ENCODE results near the gene IGSF23.
"Not testable (repeated sequence)": the region's sequence is repeated elsewhere in the genome, so short reads cannot be mapped to it uniquely, and the experiment has no call there.

IGSF23 gene

DNA sequence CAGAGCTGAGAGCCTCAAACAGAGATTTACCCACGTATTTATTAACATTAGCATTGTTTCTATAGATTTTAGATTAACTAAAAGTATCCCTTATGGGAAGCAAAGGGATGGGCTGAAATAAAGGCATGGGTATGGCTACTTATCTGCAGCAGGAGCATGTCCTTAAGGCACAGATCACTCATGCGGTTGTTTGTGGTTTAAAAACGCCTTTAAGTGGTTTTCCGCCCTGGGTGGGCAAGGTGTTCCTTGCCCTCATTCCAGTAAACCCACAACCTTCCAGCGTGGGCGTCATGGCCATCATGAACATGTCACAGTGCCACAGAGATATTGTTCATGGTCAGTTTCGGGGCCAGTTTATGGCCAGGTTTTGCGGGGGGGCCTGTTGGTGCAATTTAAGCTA is 18.2 kb downstream of the IGSF23 start:
- not testable (repeated sequence) for H3K4me1 Mint-ChIP-seq (ENCODE audit: low read depth); H3K9me3 Mint-ChIP-seq; H3K27me3 Mint-ChIP-seq (ENCODE audit: low read depth); H3K27ac Mint-ChIP-seq; DNase-seq (ENCODE audit: low spot score); H3K4me3 Mint-ChIP-seq; H3K36me3 Mint-ChIP-seq (ENCODE audit: low read depth)

GRCh38 chr19:44634058-44634457 is 20.7 kb downstream of the IGSF23 start:
- H3K27ac Mint-ChIP-seq; H3K4me3 Mint-ChIP-seq; DNase-seq (ENCODE audit: low spot score); H3K27me3 Mint-ChIP-seq (ENCODE audit: low read depth); H3K4me1 Mint-ChIP-seq (ENCODE audit: low read depth); H3K36me3 Mint-ChIP-seq (ENCODE audit: low read depth); H3K9me3 Mint-ChIP-seq: not testable (repeated sequence)

- Mint-ChIP-seq H3K27ac (no peak overlapping the region), H3K27me3 (ENCODE audit: low read depth) (no peaks in the 10 kb centered on the region), H3K4me3 (no peak overlapping the region), H3K9me3 (no peaks in the 10 kb centered on the region), H3K4me1 (ENCODE audit: low read depth) (no peaks in the 10 kb centered on the region), H3K36me3 (ENCODE audit: low read depth) (no peaks in the 10 kb centered on the region)
- DNase-seq (ENCODE audit: low spot score): no peak
These were observed 21.4 kb downstream of the IGSF23 start for GRCh38 chr19:44634785-44635184.

DNA sequence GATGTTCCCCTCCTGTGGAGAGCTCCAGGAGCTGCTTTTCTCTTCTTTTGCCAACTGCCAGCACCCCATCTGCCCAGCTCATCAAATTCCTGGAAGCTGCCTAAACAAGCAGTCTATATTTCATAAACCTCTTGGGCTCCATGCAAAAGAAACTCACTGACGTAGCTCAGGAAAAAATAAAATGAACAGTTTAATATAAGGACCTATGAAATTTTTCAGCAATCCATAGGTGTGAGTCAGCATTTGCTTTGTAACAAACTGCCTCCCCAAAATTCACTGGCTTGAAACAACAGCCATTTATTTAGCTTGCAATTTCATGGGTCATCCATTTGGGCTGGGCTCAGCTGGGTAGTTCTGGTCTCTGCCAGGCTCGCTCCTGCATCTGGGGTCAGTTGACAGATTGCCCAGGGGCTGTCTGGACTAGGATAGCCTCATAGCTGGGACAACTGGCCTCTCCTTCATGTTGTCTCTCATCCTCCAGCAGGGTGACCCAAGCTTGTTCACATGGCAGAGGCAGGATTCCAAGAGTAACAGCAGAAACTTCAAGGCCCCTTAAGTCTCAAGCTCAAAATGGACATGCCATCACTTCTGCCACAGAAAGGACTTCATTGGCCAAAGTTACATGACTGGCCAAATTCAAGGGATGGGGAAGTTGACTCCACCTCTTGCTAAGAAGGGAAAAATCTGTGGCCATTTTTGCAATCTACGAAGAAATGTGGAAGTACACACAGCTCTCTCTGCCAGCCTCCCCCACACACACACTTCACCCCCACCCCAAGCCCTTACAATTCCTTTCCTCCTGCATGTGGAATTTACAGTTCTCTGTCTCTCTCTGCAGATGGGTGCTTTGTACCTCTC is 22.4 kb downstream of the IGSF23 start:
- Mint-ChIP-seq H3K27me3 (ENCODE audit: low read depth) (no peaks in the 10 kb centered on the region), H3K27ac (no peak overlapping the region), H3K4me1 (ENCODE audit: low read depth) (no peaks in the 10 kb centered on the region), H3K36me3 (ENCODE audit: low read depth) (no peaks in the 10 kb centered on the region), H3K9me3 (no peaks in the 10 kb centered on the region), H3K4me3 (no peak overlapping the region)
- no peak for DNase-seq (ENCODE audit: low spot score)

- no peaks in the 10 kb centered on the region for H3K9me3 Mint-ChIP-seq
- no peak overlapping the region for H3K27ac Mint-ChIP-seq
- no peaks in the 10 kb centered on the region for H3K27me3 Mint-ChIP-seq (ENCODE audit: low read depth)
- DNase-seq (ENCODE audit: low spot score): no peak
- H3K4me3 Mint-ChIP-seq: no peak overlapping the region
- H3K36me3 Mint-ChIP-seq (ENCODE audit: low read depth): no peaks in the 10 kb centered on the region
- H3K4me1 Mint-ChIP-seq (ENCODE audit: low read depth): no peaks in the 10 kb centered on the region
These were observed 23.4 kb downstream of the IGSF23 start for GRCh38 chr19:44636439-44637389.

DNA sequence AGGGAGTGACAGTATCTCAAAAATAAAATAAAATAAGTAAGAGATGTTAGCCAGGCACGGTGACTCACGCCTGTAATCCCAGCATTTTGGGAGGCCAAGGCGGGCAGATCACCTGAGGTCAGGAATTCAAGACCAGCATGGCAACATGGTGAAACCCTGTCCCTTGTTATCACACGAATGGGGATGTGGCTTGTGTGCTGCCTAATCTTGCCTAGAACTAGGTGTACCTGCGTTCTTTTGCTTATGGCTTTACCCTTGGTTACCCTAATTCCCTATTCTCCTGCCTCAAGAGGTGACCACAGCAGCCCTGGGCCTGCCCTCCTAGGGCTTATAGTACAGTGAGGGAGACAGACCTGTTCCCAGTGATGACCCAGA is 24.0 kb downstream of the IGSF23 start:
- no peaks in the 10 kb centered on the region for H3K27me3 Mint-ChIP-seq (ENCODE audit: low read depth)
- H3K4me1 Mint-ChIP-seq (ENCODE audit: low read depth): no peaks in the 10 kb centered on the region
- H3K4me3 Mint-ChIP-seq: no peak overlapping the region
- no peak for DNase-seq (ENCODE audit: low spot score)
- no peaks in the 10 kb centered on the region for H3K9me3 Mint-ChIP-seq
- H3K27ac Mint-ChIP-seq: no peak overlapping the region
- no peaks in the 10 kb centered on the region for H3K36me3 Mint-ChIP-seq (ENCODE audit: low read depth)

- Mint-ChIP-seq H3K27me3 (ENCODE audit: low read depth) (no peaks in the 10 kb centered on the region), H3K4me1 (ENCODE audit: low read depth) (no peaks in the 10 kb centered on the region), H3K4me3 (no peak overlapping the region), H3K9me3 (no peaks in the 10 kb centered on the region), H3K36me3 (ENCODE audit: low read depth) (no peaks in the 10 kb centered on the region), H3K27ac (no peak overlapping the region)
- no peak for DNase-seq (ENCODE audit: low spot score)
These were observed 27.2 kb downstream of the IGSF23 start for GRCh38 chr19:44640518-44640917.

- H3K27ac Mint-ChIP-seq: no peak overlapping the region
- DNase-seq (ENCODE audit: low spot score): no peak
- no peaks in the 10 kb centered on the region for H3K4me1 Mint-ChIP-seq (ENCODE audit: low read depth)
- H3K4me3 Mint-ChIP-seq: no peak overlapping the region
- no peaks in the 10 kb centered on the region for H3K9me3 Mint-ChIP-seq
- no peaks in the 10 kb centered on the region for H3K27me3 Mint-ChIP-seq (ENCODE audit: low read depth)
- no peaks in the 10 kb centered on the region for H3K36me3 Mint-ChIP-seq (ENCODE audit: low read depth)
These were observed 28.3 kb downstream of the IGSF23 start for GRCh38 chr19:44641501-44642265.

GRCh38 chr19:44642377-44642776 is 29.0 kb downstream of the IGSF23 start:
- no peaks in the 10 kb centered on the region for H3K27me3 Mint-ChIP-seq (ENCODE audit: low read depth)
- H3K4me3 Mint-ChIP-seq: peak overlapping the region; percentile 7
- H3K4me1 Mint-ChIP-seq (ENCODE audit: low read depth): no peaks in the 10 kb centered on the region
- H3K9me3 Mint-ChIP-seq: no peaks in the 10 kb centered on the region
- no peak for DNase-seq (ENCODE audit: low spot score)
- no peak overlapping the region for H3K27ac Mint-ChIP-seq
- H3K36me3 Mint-ChIP-seq (ENCODE audit: low read depth): no peaks in the 10 kb centered on the region

DNA sequence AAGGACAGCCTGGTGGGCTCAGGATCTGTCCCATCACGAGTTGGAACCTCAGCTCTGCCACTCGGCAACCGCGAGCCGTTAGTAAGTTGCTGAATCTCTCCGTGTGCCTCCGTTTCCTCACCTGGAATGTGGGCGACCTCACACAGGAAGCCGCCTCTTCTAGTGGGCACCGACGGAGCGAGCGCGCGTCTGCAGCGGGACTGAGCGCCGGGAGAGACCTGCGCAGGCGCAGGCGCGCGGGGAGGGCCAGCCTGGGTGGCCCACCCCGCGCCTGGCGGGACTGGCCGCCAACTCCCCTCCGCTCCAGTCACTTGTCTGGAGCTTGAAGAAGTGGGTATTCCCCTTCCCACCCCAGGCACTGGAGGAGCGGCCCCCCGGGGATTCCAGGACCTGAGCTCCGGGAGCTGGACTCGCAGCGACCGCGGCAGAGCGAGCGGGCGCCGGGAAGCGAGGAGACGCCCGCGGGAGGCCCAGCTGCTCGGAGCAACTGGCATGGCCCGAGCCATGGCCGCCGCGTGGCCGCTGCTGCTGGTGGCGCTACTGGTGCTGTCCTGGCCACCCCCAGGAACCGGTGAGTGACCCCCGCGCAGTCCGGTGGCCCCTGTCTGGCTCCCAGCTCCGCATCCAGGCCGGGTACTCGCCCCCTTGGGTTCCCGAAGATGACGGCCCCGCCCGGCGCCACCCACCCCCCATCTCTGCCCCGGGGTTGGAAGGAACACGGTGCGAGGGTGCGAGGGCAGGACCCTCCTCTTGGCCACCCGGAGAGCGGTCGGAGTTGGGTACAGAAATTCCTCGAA is 30.4 kb downstream of the IGSF23 start, which contains the start of gene PVR:
PVR (plus strand) TSS at position 306 of the 797 bp plus-strand sequence; CDS start at position 493, 187 bp downstream.
- peak within 1 kb of the TSS; percentile 84 for H3K4me3 Mint-ChIP-seq
- no peaks in the 10 kb centered on the region for H3K9me3 Mint-ChIP-seq
- H3K27ac Mint-ChIP-seq: no peak within 1 kb of the TSS
- no peaks in the 10 kb centered on the region for H3K4me1 Mint-ChIP-seq (ENCODE audit: low read depth)
- no peaks in the 10 kb centered on the region for H3K27me3 Mint-ChIP-seq (ENCODE audit: low read depth)
- peak; percentile 45 for DNase-seq (ENCODE audit: low spot score)
- no peaks in the 10 kb centered on the region for H3K36me3 Mint-ChIP-seq (ENCODE audit: low read depth)

DNA sequence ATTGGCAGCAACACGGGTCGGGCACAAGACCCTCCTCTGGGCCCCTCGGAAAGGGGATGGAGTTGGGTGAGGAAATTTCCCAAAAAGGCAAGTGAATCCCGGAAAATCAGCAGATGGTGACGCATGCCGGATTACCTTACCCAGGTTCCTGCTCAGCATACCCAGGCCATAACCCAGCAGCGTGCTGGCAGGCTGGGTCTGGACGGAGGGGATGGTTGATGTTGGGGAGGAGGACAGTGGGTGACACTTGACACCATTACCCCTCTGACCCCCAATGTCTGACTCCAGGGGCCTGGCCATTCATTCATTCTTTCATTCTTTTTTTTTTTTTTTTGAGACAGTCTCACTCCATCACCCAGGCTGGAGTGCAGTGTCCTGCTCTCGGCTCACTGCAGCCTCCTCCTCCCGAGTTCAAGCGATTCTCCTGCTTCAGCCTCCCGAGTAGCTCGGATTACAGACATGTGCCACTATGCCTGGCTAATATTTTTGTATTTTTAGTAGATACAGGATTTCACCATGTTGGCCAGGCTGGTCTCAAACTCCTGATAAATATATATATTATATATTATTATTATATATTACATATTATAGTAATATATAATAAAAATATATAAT is 31.1 kb downstream of the IGSF23 start:
- H3K4me3 Mint-ChIP-seq: peak overlapping the region; percentile 84
- no peaks in the 10 kb centered on the region for H3K4me1 Mint-ChIP-seq (ENCODE audit: low read depth)
- no peak for DNase-seq (ENCODE audit: low spot score)
- no peaks in the 10 kb centered on the region for H3K36me3 Mint-ChIP-seq (ENCODE audit: low read depth)
- H3K9me3 Mint-ChIP-seq: no peaks in the 10 kb centered on the region
- H3K27ac Mint-ChIP-seq: no peak overlapping the region
- no peaks in the 10 kb centered on the region for H3K27me3 Mint-ChIP-seq (ENCODE audit: low read depth)

- Mint-ChIP-seq H3K4me1 (ENCODE audit: low read depth) (no peaks in the 10 kb centered on the region), H3K4me3 (no peak overlapping the region), H3K9me3 (no peaks in the 10 kb centered on the region), H3K27me3 (ENCODE audit: low read depth) (no peaks in the 10 kb centered on the region), H3K27ac (no peak overlapping the region), H3K36me3 (ENCODE audit: low read depth) (no peaks in the 10 kb centered on the region)
- no peak for DNase-seq (ENCODE audit: low spot score)
These were observed 32.2 kb downstream of the IGSF23 start for GRCh38 chr19:44645407-44646048.

All from T-helper 2 cell treated with Interferon-gamma antibody and Interleukin-4, amounts not matched to agents 5 μg/mL and 100 μg/mL, for 36 hours (primary cell).